H1 (cell line): Measurements from ENCODE around the gene COL2A1. TPM values are rescaled to one million over a fixed set of nuclear protein-coding genes. Genes with fewer than 3 reads are reported as not detected.

Experiments used
- CTCF ChIA-PET: fragments of 300-600 bp; sonication (Branson Sonifier 250); formaldehyde crosslinking; loops from one replicate; lab custom pipeline; 2021; ENCODE audit not compliant: partially characterized antibody; lab: Charles Lee
- POLR2A ChIA-PET: fragments of 300-600 bp; sonication (Branson Sonifier 250); formaldehyde crosslinking; loops from one replicate; lab custom pipeline; 2021; ENCODE audit warnings: inconsistent platforms; ENCODE audit not compliant: partially characterized antibody; lab: Charles Lee
- DNase-seq, 2 experiments: peaks; one replicate each; pipeline versions ENCODE4 v3.0.0 to v3.0.0-alpha.2; 2010 to 2022; ENCODE audit warnings: low spot score in 2 of 2, low read depth in 1 of 2, mixed read lengths in 1 of 2
- FAIRE-seq: peaks from 2 replicates; lab custom pipeline; 2011; peaks lifted over from hg19 to GRCh38; lab: Jason Lieb, UNC
- H2AFZ ChIP-seq: 2 replicates; pipeline ENCODE4 v1.8.1; 2012; ENCODE audit warnings: low read length, inconsistent platforms
- H2AK5ac ChIP-seq: 2 replicates; pipeline ENCODE4 v1.6.1; 2013; ENCODE audit warnings: low read depth, low read length
- H2BK120ac ChIP-seq: replicated peaks from 2 replicates; pipeline ENCODE3; 2013; ENCODE audit warnings: low read depth, low read length, inconsistent platforms
- H2BK12ac ChIP-seq: 2 replicates; pipeline ENCODE4 v1.6.1; 2013; ENCODE audit warnings: low read depth, low read length
- H2BK15ac ChIP-seq: 2 replicates; pipeline ENCODE4 v1.6.1; 2013; ENCODE audit warnings: low read length
- H2BK20ac ChIP-seq: 2 replicates; pipeline ENCODE4 v1.6.1; 2013; ENCODE audit warnings: low read length
- H2BK5ac ChIP-seq: 2 replicates; pipeline ENCODE4 v1.6.1; 2013; ENCODE audit warnings: low read depth, low read length
- H3K14ac ChIP-seq: 2 replicates; pipeline ENCODE4 v1.6.1; 2013; ENCODE audit warnings: inconsistent platforms; ENCODE audit not compliant: insufficient read length
- H3K18ac ChIP-seq: 2 replicates; pipeline ENCODE4 v1.6.1; 2013; ENCODE audit warnings: low read length; ENCODE audit errors: extremely low read depth
- H3K23ac ChIP-seq: 2 replicates; pipeline ENCODE4 v1.6.1; 2013; ENCODE audit warnings: inconsistent platforms; ENCODE audit not compliant: insufficient read length
- H3K23me2 ChIP-seq: 2 replicates; pipeline ENCODE4 v1.6.1; 2013; ENCODE audit warnings: low read depth, low read length
- H3K27ac ChIP-seq: 2 replicates; pipeline ENCODE4 v1.6.1; 2011; ENCODE audit warnings: low read depth, low read length, inconsistent platforms
- H3K27me3 ChIP-seq, 4 experiments: replicated peaks in 1 of 4; 1 replicate in 1 of 4; 2 replicates in 3 of 4; pipeline versions ENCODE4 v1.6.1 to v1.8.1; 2011 to 2013; ENCODE audit warnings: low read length in 3 of 4, mild to moderate bottlenecking in 3 of 4, inconsistent platforms in 2 of 4, mixed read lengths in 2 of 4, moderate library complexity in 1 of 4; ENCODE audit not compliant: control insufficient read depth in 3 of 4, insufficient read depth in 3 of 4; ENCODE audit errors: extremely low read depth in 1 of 4
- H3K36me3 ChIP-seq, 4 experiments: 2 replicates each; pipeline versions ENCODE4 v1.6.1 to v1.8.1; 2011 to 2013; ENCODE audit warnings: mild to moderate bottlenecking in 4 of 4, low read length in 3 of 4, moderate library complexity in 2 of 4, control low read depth in 1 of 4, inconsistent platforms in 1 of 4; ENCODE audit not compliant: insufficient read depth in 4 of 4, control insufficient read depth in 2 of 4
- H3K4ac ChIP-seq: replicated peaks from 2 replicates; pipeline ENCODE3; 2013; ENCODE audit warnings: low read length, low read depth, mixed read lengths, inconsistent platforms; ENCODE audit not compliant: insufficient read length
- H3K4me1 ChIP-seq, 4 experiments: replicated peaks in 1 of 4; 1 replicate in 1 of 4; 2 replicates in 3 of 4; pipeline versions ENCODE4 v1.6.1 to v1.8.1; 2011 to 2013; ENCODE audit warnings: low read length in 3 of 4, inconsistent platforms in 2 of 4, mixed read lengths in 1 of 4; ENCODE audit not compliant: insufficient read depth in 4 of 4, control insufficient read depth in 3 of 4
- H3K4me2 ChIP-seq, 2 experiments: 2 replicates each; pipeline versions ENCODE4 v1.6.1 to v1.8.1; 2011 to 2013; ENCODE audit warnings: low read depth in 2 of 2, low read length in 2 of 2, control low read depth in 1 of 2, inconsistent platforms in 1 of 2, mild to moderate bottlenecking in 1 of 2; ENCODE audit not compliant: insufficient read depth in 1 of 2
- H3K4me3 ChIP-seq, 4 experiments: fragments of 200-600, 300-600 bp in 1 of 4; sonication (generic), shearing (Covaris generic), sonication (Bioruptor Twin) in 1 of 4; 2 replicates each; pipeline versions ENCODE4 v1.5.1 to v1.8.1; 2011 to 2016; ENCODE audit warnings: low read length in 4 of 4, low read depth in 3 of 4, control low read depth in 2 of 4, inconsistent platforms in 2 of 4, mild to moderate bottlenecking in 2 of 4, mixed read lengths in 1 of 4, moderate library complexity in 1 of 4; ENCODE audit not compliant: insufficient read depth in 2 of 4; ENCODE audit errors: extremely low read depth in 1 of 4
- H3K56ac ChIP-seq: replicated peaks from 2 replicates; pipeline ENCODE3; 2013; ENCODE audit warnings: low read depth, mild to moderate bottlenecking, mixed read lengths, low read length, inconsistent platforms; ENCODE audit not compliant: insufficient read length
- H3K79me1 ChIP-seq: 2 replicates; pipeline ENCODE4 v1.6.1; 2013; ENCODE audit warnings: low read depth, low read length, control low read depth
- H3K79me2 ChIP-seq, 2 experiments: 2 replicates each; pipeline versions ENCODE4 v1.6.1 to v1.8.1; 2012 to 2013; ENCODE audit warnings: low read length in 2 of 2, mild to moderate bottlenecking in 2 of 2, inconsistent platforms in 1 of 2; ENCODE audit not compliant: insufficient read depth in 2 of 2, control insufficient read depth in 1 of 2
- H3K9ac ChIP-seq, 4 experiments: replicated peaks in 1 of 4; 1 replicate in 1 of 4; 2 replicates in 3 of 4; pipeline versions ENCODE4 v1.6.1 to v1.8.1; 2011 to 2013; ENCODE audit warnings: low read depth in 3 of 4, low read length in 3 of 4, control low read depth in 2 of 4, mild to moderate bottlenecking in 2 of 4, moderate library complexity in 2 of 4, inconsistent platforms in 1 of 4; ENCODE audit errors: extremely low read depth in 1 of 4
- H3K9me3 ChIP-seq, 2 experiments: 2 replicates each; pipeline versions ENCODE4 v1.6.1 to v1.8.1; 2012 to 2013; ENCODE audit warnings: mild to moderate bottlenecking in 2 of 2, moderate library complexity in 2 of 2, control low read depth in 1 of 2, inconsistent platforms in 1 of 2, low read depth in 1 of 2, low read length in 1 of 2, mixed read lengths in 1 of 2; ENCODE audit not compliant: insufficient read depth in 2 of 2
- H4K20me1 ChIP-seq, 2 experiments: replicated peaks in 1 of 2; 2 replicates each; pipeline versions ENCODE3 to v1.8.1; 2011 to 2013; ENCODE audit warnings: inconsistent platforms in 2 of 2, low read length in 2 of 2, mild to moderate bottlenecking in 1 of 2; ENCODE audit not compliant: insufficient read depth in 2 of 2, control insufficient read depth in 1 of 2
- H4K5ac ChIP-seq: 2 replicates; pipeline ENCODE4 v1.6.1; 2013; ENCODE audit warnings: low read length, low read depth, mixed read lengths, inconsistent platforms; ENCODE audit not compliant: insufficient read length
- H4K8ac ChIP-seq: 2 replicates; pipeline ENCODE4 v1.8.0; 2013; ENCODE audit warnings: mild to moderate bottlenecking, moderate library complexity, low read length, inconsistent platforms; ENCODE audit not compliant: insufficient read depth; ENCODE audit errors: extremely low read depth
- H4K91ac ChIP-seq: replicated peaks from 2 replicates; pipeline ENCODE3; 2013; ENCODE audit warnings: low read length, mixed read lengths, inconsistent platforms; ENCODE audit not compliant: insufficient read length
- ATF3 ChIP-seq: IDR thresholded peaks from 2 replicates; pipeline ENCODE4 v1.6.1; 2011; ENCODE audit warnings: low read depth, mild to moderate bottlenecking, low read length; ENCODE audit not compliant: insufficient read depth
- CBX8 ChIP-seq: fragments of 300-800, 300-1000 bp; sonication (generic); IDR thresholded peaks from 2 replicates; pipeline ENCODE4 v1.7.1; 2016; ENCODE audit warnings: low read depth, low read length, borderline replicate concordance
- KDM4A ChIP-seq: IDR thresholded peaks from one replicate; pipeline ENCODE4 v1.7.1; 2012; ENCODE audit warnings: low read depth, mild to moderate bottlenecking, moderate library complexity, low read length, inconsistent platforms; ENCODE audit not compliant: severe bottlenecking
- PHF8 ChIP-seq: fragments of 200-600 bp; sonication (generic); conservative IDR thresholded peaks from 2 replicates; pipeline ENCODE4 v1.7.1; 2012; ENCODE audit warnings: low read depth, mild to moderate bottlenecking, inconsistent platforms, low read length, moderate library complexity
- SP1 ChIP-seq: IDR thresholded peaks from 2 replicates; pipeline ENCODE4 v1.6.1; 2011; ENCODE audit warnings: low read depth, low read length
- SP4 ChIP-seq: IDR thresholded peaks from 2 replicates; pipeline ENCODE4 v1.6.1; 2012; ENCODE audit warnings: low read length, inconsistent platforms
- SUZ12 ChIP-seq: fragments of 200-600 bp; sonication (generic); IDR thresholded peaks from 2 replicates; pipeline ENCODE4 v1.6.1; 2012; ENCODE audit warnings: mild to moderate bottlenecking, inconsistent platforms, low read length, moderate library complexity, mixed read lengths
- TCF12 ChIP-seq: IDR thresholded peaks from 2 replicates; pipeline ENCODE4 v1.6.1; 2011; ENCODE audit warnings: low read depth, mild to moderate bottlenecking, low read length
- WGBS, 2 experiments: shearing (Covaris generic) in 1 of 2; methylation state at CpG; one replicate each; pipeline versions ENCODE4 v1.1.6 to v1.1.7; 2013 to 2015; ENCODE audit warnings: low lambda C conversion rate in 2 of 2, mixed read lengths in 2 of 2, inconsistent platforms in 1 of 2, low coverage in 1 of 2, missing lambda C conversion rate in 1 of 2; ENCODE audit not compliant: insufficient replicate concordance in 2 of 2, insufficient coverage in 1 of 2, insufficient read length in 1 of 2; ENCODE audit errors: extremely low coverage in 1 of 2, missing lambda C conversion rate in 1 of 2; 5-methylcytosine and 5-hydroxymethylcytosine counted together
- polyA plus RNA-seq, 7 experiments: library from polyadenylated mRNA; depleted of rRNA in 3 of 7; stranded (reverse) in 5 of 7; unstranded in 2 of 7; fragments of >200 nt in 5 of 7; fragments of 200-250 nt in 2 of 7; gene quantifications; 1 replicate in 5 of 7; 2 replicates in 1 of 7; 4 replicates in 1 of 7; pipeline versions ENCODE4 v1.2.1 to v1.2.3, GENCODE V29; 2011 to 2013; ENCODE audit warnings: missing spikeins in 2 of 7, mixed read lengths in 2 of 7
- total RNA-seq: library from RNA; stranded (reverse); fragmentation: NEBNext Ultra II Directional; extraction: Animal tissue kit (Norgen Biotek cat#: 25700); gene quantifications from 2 replicates; pipeline ENCODE4 v1.2.1, GENCODE V29; 2021

Gene COL2A1
- total and polyA plus RNA-seq, 2 of the 8 experiments (the other 6 are each of a cell fraction or from before 2014, with no cell fraction given): 4.2 to 14.6 TPM

DNA sequence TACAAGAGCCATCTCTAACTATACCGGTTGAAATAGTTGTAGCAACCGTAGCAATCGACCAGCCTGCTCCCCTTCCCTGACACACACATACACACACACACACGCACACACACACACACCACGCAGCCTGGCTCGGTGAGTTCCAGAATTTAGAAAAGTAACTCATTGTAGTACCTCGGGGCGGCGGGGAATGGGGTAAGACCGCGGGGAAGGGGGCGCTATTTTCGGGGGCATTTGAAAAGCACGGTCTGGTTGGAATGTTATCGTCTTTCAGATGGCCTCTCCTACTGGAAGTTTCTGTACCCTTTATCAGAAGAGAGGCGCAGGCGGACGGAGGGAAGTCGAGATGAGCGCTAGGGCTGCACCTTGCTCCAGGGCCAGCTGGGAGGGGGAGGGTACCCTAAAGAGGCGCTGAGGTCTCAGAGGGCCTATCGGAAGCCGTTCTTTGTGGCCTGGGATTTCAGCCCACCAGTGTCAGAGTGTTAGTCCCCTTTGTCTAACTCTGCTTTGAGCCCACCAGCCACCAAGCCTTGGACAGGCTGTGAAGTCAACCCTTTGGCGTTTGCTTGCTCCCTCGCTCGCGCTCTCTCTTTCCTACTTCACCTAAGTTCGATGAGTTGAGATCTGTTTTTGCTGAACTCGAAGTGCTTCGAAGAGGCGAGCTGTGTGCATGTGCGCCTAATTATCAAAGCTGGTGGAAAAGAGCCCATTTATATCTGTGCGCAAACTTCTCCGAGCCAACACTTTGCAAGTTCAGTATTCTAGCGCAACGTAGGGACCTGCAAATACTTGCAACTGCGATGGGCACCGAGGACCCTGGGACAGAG, 837 bp downstream of the COL2A1 start:
- Histone ChIP-seq H4K5ac (no peak overlapping the region), H3K4ac (no peak overlapping the region), H2BK120ac (no peak overlapping the region), H2BK12ac (peak overlapping the region; percentile 18; the same call in 1 of the 2 replicates), H3K27me3 (peaks cover 76 to 100% (median 98%) of the 10 kb centered on the region in 4 experiments), H3K79me2 (no peaks in the 10 kb centered on the region), H3K4me3 (peak overlapping the region; percentile 27 to 63 (median 52); a peak in 5 of 8 replicates), H3K4me1 (peaks cover 21 to 34% (median 24%) of the 10 kb centered on the region in 4 experiments), H3K14ac (no peak overlapping the region), H3K79me1 (no peaks in the 10 kb centered on the region; the same call in 1 of the 2 replicates), H2BK20ac (peak overlapping the region; percentile 72; the same call in 1 of the 2 replicates), H4K20me1 (peaks cover 5 to 21% of the 10 kb centered on the region in 2 experiments), H3K23ac (no peak overlapping the region), H3K27ac (no peak overlapping the region), H3K23me2 (peaks cover 25% of the 10 kb centered on the region), H3K18ac (no peak overlapping the region), H3K56ac (no peak overlapping the region), H2BK15ac (no peak overlapping the region), H3K36me3 (no peaks in the 10 kb centered on the region), H3K9me3 (no peaks in the 10 kb centered on the region), H4K8ac (no peak overlapping the region), H2AK5ac (peak overlapping the region; percentile 33; the same call in 1 of the 2 replicates), H2AFZ (no peak overlapping the region), H2BK5ac (no peak overlapping the region), H3K4me2 (peak overlapping the region; percentile 90 to 99), H3K9ac (no peak overlapping the region), H4K91ac (no peak overlapping the region)
- WGBS, 2 experiments: 9% methylated on average over 31 of the region's 38 CpGs; no CpG with 5 or more reads in 1 of the 2 experiments
- CTCF ChIA-PET: interaction anchor here (1.0 to 3.6 kb wide), 6 partner anchors 13 to 40 kb away, joined by 4 to 21 read pairs (median 5); partner anchors contain the start of gene TMEM106C
- DNase-seq: no peak
- POLR2A ChIA-PET: interaction anchor here (0.8 to 1.8 kb wide), 5 partner anchors 10 to 40 kb away, joined by 3 to 7 read pairs (median 3); partner anchors contain the start of gene TMEM106C
- no peak for FAIRE-seq
- no peak for TF ChIP-seq ATF3
- TF ChIP-seq KDM4A: no peak
- peak; percentile 26 for TF ChIP-seq SUZ12
- TF ChIP-seq SP4: no peak
- TF ChIP-seq TCF12: no peak
- no peak for TF ChIP-seq SP1
- TF ChIP-seq CBX8: no peak
- TF ChIP-seq PHF8: no peak
